Measurements from ENCODE around the gene ZMIZ1.

- TF ChIP-seq POLR2AphosphoS5 (IDR thresholded peaks at IDR 0.05) (no peak), TAF1 (IDR thresholded peaks at IDR 0.05; ENCODE audit: low read depth) (no peak), EZH2 (IDR thresholded peaks at IDR 0.05; ENCODE audit: borderline replicate concordance, insufficient read depth, low read length, poor library complexity, severe bottlenecking) (no peak), RAD21 (conservative IDR thresholded peaks at IDR 0.05) (no peak), EP300 (conservative IDR thresholded peaks at IDR 0.05; ENCODE audit: poor library complexity, severe bottlenecking) (no peak), MXI1 (conservative IDR thresholded peaks at IDR 0.05; ENCODE audit: poor library complexity, severe bottlenecking) (no peak)
- TF ChIP-seq, protein P1, sequence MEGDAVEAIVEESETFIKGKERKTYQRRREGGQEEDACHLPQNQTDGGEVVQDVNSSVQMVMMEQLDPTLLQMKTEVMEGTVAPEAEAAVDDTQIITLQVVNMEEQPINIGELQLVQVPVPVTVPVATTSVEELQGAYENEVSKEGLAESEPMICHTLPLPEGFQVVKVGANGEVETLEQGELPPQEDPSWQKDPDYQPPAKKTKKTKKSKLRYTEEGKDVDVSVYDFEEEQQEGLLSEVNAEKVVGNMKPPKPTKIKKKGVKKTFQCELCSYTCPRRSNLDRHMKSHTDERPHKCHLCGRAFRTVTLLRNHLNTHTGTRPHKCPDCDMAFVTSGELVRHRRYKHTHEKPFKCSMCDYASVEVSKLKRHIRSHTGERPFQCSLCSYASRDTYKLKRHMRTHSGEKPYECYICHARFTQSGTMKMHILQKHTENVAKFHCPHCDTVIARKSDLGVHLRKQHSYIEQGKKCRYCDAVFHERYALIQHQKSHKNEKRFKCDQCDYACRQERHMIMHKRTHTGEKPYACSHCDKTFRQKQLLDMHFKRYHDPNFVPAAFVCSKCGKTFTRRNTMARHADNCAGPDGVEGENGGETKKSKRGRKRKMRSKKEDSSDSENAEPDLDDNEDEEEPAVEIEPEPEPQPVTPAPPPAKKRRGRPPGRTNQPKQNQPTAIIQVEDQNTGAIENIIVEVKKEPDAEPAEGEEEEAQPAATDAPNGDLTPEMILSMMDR (IDR thresholded peaks at IDR 0.05; ENCODE audit: poor library complexity, severe bottlenecking) = no peak
- TF ChIP-seq, protein P2, sequence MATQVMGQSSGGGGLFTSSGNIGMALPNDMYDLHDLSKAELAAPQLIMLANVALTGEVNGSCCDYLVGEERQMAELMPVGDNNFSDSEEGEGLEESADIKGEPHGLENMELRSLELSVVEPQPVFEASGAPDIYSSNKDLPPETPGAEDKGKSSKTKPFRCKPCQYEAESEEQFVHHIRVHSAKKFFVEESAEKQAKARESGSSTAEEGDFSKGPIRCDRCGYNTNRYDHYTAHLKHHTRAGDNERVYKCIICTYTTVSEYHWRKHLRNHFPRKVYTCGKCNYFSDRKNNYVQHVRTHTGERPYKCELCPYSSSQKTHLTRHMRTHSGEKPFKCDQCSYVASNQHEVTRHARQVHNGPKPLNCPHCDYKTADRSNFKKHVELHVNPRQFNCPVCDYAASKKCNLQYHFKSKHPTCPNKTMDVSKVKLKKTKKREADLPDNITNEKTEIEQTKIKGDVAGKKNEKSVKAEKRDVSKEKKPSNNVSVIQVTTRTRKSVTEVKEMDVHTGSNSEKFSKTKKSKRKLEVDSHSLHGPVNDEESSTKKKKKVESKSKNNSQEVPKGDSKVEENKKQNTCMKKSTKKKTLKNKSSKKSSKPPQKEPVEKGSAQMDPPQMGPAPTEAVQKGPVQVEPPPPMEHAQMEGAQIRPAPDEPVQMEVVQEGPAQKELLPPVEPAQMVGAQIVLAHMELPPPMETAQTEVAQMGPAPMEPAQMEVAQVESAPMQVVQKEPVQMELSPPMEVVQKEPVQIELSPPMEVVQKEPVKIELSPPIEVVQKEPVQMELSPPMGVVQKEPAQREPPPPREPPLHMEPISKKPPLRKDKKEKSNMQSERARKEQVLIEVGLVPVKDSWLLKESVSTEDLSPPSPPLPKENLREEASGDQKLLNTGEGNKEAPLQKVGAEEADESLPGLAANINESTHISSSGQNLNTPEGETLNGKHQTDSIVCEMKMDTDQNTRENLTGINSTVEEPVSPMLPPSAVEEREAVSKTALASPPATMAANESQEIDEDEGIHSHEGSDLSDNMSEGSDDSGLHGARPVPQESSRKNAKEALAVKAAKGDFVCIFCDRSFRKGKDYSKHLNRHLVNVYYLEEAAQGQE (IDR thresholded peaks at IDR 0.05; ENCODE audit: borderline replicate concordance) = no peak
Observed at GRCh38 chr10:79246209-79246581, 177.4 kb downstream of the ZMIZ1 start.
